Esophagus squamous epithelium (tissue), 4 donors: ENCODE measurements around the gene CNTNAP2.

ENCODE experiments used
- POLR2A ChIP-seq, 4 donors: fragments of 450-650 bp; IDR thresholded peaks; one replicate each; pipeline ENCODE4 v1.6.1; 2017; ENCODE audit warnings: antibody characterized with exemption in 4 of 4, mild to moderate bottlenecking in 4 of 4, moderate library complexity in 3 of 4
- TF ChIP-seq, protein P1 (sequence below), 6 experiments: fragments of 450-650 bp in 4 of 6; fragments of 200-600 bp in 2 of 6; sonication (generic) in 2 of 6; IDR thresholded peaks; one replicate each; pipeline ENCODE4 v1.5.1; 2016 to 2019; ENCODE audit warnings: antibody characterized with exemption in 6 of 6, mild to moderate bottlenecking in 4 of 6, moderate library complexity in 4 of 6

DNA sequence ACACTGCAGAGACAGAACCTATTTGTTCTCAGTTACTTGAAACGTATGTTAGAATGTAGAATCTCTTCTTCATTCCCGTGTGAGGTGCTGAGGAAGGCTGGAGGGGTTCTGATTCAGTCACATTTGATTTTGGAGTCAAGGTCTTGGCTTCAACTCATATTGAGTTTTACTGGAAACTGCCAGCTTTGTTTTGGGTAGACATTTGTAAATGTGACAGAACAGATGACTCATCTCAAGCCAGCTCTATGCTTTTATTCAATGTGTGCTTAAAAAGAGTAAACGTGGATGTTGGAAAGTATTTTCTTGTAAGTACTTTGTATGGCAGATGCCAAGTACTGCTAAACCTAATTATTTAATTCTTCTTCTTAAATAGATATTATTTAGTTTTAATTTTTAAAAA lies 1693.2 kb downstream of the CNTNAP2 start:
- TF ChIP-seq, protein P1, sequence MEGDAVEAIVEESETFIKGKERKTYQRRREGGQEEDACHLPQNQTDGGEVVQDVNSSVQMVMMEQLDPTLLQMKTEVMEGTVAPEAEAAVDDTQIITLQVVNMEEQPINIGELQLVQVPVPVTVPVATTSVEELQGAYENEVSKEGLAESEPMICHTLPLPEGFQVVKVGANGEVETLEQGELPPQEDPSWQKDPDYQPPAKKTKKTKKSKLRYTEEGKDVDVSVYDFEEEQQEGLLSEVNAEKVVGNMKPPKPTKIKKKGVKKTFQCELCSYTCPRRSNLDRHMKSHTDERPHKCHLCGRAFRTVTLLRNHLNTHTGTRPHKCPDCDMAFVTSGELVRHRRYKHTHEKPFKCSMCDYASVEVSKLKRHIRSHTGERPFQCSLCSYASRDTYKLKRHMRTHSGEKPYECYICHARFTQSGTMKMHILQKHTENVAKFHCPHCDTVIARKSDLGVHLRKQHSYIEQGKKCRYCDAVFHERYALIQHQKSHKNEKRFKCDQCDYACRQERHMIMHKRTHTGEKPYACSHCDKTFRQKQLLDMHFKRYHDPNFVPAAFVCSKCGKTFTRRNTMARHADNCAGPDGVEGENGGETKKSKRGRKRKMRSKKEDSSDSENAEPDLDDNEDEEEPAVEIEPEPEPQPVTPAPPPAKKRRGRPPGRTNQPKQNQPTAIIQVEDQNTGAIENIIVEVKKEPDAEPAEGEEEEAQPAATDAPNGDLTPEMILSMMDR (IDR thresholded peaks at IDR 0.05): no peak
- no peak for TF ChIP-seq POLR2A (IDR thresholded peaks at IDR 0.05)
